ENCODE measurements around the gene PTPRG.
"Not testable (repeated sequence)": the region's sequence is repeated elsewhere in the genome, so short reads cannot be mapped to it uniquely, and the experiment has no call there.

PTPRG gene

DNA sequence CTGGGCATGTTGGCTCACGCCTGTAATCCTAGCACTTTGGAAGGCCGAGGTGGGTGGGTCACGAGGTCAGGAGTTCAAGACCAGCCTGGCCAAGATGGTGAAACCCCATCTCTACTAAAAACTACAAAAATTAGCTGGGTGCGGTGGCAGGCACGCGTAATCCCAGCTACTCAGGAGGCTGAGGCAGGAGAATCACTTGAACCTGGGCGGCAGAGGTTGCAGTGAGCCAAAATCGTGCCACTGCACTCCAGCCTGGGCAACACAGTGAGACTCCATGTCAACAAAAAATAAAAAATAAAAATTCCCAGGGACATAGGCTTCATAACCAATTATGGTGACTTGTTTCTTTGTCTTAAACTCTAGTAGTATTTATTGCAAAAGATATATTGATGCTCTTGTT, 155.3 kb downstream of the PTPRG start:
- not testable (repeated sequence) for DNase-seq

DNA sequence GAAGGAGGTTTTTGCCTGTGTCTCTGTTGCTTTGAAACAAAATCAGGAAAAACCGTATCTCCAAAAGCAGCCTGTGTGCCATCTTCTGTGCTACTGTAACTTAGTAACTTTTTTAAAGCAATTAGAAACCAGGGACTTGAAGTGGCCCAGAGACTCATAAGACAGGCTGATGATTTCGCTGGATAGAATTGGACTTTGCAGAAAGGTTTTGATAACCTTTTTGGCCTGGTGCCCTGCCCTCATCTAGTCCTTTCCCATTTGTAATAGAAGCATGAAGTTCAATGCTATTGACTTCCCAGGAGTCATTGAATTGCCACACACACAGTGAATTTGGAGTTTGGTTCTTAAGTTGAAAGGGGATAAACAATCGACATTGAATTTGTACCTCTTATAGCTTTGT, 157.2 kb downstream of the PTPRG start:
- no peak for DNase-seq

DNA sequence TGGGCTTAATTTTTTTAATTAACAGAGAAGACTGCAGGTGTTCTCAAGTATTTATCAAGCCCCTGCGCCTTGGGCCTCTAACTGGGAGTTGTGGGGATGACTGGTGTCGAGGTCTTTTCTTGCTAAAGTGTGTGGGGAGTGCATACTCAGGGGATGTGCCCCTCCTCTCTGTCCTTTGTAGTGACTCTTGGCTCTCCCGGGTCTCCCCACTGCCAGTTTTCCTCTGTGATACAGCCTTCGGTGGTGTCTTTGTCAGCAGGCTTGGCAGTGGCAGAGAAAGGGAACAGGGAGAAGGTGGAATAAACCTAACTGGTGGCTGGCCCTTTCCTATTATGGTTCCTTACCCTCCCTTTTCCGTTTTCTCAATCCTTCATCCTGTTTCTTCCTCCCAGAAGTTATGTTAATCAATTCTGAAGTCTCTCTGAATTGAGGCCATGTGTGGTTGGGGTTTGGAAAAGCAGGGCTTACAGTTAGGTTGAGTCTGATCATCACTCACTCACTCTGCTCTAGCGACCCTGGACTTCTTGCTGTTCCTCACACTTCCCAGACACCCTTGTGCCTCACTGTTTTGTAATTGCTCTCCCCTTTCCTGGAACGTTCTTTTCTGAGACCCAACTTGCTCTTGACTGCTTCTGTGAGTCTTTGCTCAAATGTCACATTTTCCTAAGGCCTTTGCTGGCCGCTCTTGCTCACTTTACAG, 158.1 kb downstream of the PTPRG start:
- peak in 7 of 58 donors; percentile 1 to 17 (median 2) for DNase-seq

DNA sequence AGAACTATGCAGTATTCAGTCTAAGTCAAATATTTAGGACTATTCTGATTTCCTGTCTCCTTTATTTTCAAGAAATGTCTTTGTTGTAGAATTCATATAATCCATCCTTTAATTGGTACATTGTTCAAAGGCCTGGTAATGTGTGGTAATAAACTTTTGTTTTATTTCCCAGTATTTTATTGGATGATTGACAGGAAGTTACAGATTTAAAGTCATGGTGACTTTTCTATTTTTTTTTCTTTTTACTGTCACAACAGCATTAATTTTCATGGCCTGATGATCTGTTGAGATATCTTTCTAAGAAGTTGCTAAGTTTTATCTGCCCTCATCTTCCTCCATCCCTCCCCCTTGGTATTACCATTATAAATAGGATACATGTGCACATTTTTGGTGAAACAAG, 161.7 kb downstream of the PTPRG start:
- DNase-seq = no peak

DNA sequence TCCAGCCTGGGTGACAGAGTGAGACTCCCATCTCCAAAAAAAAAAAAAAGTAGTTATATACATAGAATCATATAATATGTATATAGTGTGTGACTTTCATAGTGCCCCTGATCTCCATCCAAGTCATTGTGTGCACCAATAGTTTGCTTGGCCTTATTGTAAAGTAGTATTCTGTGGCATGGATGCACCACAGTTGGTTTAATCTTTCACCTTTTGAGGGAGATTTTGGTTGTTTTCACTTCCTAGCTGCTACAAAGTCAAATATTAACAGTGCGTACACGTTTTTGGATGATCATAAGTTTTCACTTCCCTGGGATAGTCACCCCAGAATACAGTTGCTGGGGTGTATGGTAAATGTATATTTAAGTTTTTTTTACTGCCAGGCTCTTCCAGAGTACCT, 162.8 kb downstream of the PTPRG start:
- no peak for DNase-seq

DNA sequence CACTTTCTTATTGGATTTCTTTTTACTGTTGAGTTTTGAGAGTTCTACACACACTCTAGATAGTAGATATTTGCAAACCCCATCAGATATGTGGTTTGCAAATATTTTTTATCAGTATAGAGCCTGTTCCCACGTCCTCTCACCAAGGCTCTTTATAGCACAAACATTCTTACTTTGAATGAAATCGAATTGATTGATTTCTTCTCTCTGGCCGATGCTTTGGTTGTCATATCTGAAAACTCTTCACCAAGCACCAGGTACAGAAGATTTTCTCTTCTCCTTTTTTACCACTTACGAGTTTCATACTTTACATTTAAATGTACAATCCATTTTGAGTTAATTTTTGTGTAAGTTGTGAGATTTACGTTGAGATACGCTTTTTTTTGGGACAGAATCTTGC, 163.4 kb downstream of the PTPRG start:
- DNase-seq = no peak

DNA sequence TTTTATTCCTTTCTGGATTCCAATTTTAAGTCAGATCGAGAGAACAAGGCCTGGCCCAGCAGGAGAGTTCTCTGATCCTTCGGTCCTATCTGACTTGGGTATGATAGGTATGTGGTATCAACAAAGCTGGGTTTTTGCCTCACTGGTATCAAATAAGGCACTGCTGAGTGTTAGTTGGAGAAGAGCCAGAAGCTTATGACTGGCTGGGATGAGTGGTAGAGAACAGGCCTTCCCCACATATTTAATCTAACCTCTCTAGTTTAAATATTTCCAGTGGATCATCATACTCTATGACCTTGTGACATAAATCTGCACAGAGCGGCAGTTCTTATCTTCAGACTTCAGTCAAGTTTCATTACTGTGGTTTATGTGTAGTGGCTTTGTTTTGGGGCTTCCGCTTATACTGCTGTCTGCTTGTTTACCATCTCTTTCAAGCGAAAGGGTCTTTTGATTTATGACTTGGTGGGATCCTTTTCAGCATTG, 164.5 kb downstream of the PTPRG start:
- DNase-seq = no peak

DNA sequence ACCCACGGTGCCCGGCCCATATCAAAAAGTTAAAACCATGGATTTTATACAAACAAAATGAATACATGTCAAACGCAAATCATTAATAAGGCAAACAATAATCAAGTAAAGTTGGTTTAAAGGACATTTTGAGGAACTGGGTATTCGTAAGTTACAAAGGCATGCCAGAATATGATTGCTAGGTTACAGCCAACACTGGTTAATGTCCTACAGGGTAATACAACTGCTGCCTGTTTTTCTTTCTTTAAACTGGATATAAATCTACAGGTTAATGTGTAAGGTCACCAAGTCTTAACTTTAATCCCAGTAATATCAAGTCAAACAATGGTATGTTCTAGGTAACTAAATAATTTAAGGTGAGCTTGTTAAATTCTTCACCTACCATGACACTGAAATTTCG, 166.1 kb downstream of the PTPRG start:
- DNase-seq = no peak

DNA sequence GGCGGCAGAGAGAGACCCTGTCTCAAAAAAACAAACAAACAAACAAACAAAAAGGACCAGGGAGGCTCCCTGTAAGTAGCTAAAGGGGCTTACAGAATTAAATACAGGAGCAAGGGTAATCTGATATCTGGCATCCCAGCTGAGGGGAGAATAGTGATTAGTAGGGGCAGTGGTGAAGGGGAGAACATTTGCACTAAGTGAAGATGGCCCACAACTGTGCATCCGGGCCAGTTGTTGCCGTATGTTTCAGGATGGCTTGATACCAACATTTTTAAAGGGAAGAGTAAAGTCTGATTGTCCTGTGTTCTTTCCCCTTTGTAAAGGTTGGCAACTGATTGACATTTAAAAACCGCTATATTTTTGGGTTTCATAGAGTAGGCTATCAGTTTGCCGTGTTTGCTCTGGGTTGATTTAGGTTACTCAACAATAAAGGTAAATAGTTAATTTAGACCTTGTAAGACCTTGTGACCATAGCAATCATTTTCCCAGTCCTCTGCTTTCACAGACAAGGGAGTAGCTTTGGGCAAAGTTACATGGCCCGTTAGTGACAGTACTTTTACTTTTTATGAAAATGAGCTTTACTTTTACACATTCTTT, 167.8 kb downstream of the PTPRG start:
- DNase-seq = no peak

DNA sequence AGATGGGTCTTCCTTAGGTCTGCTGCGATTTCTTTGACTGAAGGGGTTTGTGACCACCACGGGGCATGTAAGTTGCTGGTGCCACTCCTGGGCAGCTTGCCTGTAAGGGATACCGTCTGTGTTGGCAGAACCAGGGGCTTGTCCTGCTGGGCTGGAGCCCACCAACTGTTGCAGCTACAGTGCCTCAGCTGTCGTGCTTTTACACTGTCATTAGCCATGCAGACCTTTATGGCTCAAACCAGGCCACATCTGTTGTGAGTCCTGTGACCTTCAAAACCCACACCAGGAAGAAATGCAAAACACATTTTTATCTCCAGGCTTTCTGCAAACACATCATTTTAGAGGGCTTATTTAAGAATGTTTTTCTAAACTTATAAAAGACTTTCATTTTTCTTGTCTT, 168.7 kb downstream of the PTPRG start:
- DNase-seq = peak in 1 of 58 donors; percentile 1

DNA sequence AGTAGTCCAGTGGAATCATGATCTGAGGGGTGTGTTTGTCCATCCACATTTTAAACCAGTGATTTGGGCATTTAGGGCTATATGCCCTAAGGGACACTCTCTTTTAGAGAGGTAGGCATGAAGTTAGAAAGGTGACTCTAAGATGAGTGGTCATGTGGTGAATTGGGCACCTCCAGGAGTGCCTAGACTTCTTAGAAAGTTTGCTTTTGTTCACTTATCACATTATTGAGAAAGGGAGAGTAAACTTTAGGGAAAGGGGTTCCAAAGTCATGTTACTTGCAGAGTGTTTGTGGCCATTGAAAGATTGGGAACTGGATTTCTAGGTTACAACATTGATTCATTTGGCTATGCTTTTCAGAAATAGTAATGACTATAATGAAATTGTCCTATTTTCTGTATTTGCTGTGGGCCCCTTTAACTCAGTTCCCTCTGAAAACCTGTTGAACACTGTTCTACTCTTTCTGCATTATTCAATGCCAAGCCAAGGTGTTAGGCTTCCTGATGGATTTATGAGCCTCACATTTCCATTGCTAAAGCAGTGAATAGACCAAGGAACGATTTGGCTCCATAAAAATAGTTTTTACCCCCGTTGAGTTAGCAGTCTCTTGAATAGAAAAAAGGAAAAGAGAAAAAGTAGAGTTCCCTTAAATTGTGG, 169.3 kb downstream of the PTPRG start:
- no peak for DNase-seq

DNA sequence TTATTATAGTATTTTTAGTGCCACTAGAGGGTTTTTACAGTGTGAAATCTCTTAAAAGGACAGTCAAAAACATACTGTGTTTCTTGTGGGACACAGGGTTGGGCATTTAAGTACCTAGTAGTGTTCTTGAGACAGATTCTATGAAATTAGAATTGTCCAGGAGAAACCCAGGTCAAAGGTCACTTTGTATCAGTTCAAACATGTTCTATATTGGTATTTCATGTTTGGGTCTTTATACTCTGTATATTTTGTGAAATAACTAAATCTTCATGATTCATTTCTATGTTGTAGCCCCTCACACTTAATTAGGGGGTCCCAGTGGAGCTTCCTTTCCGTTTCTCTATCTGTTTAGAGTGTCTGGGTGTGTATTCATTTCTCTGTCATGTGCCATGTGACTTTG, 171.6 kb downstream of the PTPRG start:
- DNase-seq = no peak

DNA sequence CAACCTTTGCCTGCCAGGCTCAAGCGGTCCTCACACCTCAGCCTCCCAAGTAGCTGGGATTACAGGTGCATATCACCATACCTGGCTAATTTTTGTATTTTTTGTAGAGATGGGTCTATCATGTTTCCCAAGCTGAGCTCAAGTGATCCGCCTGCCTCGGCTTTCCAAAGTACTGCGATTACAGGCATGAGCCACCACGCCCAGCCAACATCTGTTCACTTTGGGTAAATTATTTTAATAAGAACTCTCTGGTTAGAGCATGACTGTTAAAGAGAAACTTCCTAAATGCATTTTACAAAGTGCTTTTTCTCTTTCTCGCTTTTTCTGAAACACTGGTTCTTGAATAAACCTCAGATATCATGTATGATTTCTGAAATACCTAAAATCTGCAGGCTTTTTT, 172.5 kb downstream of the PTPRG start:
- peak in 1 of 58 donors; percentile 4 for DNase-seq

DNA sequence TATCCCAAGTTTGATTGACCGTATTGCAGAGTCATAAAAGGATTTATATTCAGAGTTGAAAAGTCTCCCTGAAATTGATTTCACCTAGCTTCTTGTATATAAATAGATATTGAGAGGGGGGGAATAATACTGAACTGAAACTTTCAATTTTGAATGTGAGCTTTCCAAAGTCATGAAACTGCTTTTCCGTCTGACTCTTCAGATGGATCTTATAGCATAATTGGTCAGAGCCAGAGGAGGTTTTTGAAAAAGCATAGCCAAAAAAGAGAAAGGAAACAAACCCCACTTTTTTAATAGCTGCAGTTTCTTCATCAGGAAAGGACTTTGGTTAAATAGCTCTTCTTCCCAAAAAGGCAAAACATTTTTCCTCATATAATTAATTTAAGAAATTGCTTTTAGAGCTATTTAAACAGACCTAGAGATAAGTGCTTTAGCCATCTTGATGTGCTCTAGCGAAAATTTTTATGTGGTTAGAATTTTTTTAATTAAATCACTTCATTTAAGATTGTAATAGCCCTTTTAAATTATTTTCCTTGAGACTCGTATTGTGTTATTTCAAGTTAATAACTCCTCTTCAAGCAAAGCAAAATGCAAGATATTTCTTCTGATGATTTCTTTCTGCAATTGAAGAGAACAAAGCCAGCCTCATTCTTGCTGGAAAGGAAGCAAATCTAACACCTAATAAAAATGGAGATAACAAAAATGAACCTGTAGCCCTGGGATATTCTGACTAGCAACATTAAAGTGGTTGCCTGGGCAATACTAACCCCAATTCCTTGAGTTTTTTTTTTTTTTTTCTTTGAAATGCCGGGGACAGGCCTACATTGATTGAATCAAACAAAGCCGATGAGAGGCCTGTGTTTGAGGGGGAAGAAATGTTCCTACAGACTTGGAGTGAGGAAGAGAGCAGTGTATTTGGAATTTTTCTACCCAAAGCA, 173.6 kb downstream of the PTPRG start:
- no peak for DNase-seq

DNA sequence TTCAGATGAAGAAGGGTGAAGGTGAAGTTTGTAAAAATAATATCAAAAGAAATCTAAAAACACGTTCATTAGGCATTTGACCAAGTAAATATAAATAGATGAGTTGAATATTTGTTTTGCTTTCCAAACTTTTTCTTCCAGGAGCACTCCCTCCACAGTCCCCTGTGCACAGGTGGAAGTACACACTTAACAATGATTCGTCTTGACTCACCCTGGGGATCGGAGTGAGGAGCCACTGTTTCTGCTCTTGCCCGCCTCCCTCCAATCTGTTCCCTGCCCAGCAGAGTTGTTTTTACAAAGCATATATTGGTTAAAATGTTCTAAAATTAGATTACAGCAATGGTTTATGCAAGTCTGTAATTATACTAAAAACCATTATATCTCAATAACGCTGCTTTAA, 175.1 kb downstream of the PTPRG start:
- no peak for DNase-seq

DNA sequence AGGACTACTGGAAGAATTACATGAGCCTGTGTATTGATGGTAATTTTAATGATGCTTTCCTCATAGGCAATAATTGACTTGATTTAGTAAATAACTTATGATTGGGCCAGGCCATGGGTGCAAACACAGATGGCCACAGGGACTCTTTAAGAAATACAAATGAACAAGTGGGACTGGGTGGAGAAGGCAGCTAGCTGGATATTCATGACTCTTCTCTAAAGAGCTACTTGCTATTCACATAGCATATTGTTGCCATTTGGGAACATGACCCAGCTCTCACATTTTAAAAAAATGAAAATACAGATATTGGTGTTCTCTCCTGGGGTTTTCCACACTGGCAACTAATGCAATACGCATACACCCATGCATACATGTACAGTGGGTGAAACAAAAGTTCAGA, 178.3 kb downstream of the PTPRG start:
- DNase-seq = no peak

DNA sequence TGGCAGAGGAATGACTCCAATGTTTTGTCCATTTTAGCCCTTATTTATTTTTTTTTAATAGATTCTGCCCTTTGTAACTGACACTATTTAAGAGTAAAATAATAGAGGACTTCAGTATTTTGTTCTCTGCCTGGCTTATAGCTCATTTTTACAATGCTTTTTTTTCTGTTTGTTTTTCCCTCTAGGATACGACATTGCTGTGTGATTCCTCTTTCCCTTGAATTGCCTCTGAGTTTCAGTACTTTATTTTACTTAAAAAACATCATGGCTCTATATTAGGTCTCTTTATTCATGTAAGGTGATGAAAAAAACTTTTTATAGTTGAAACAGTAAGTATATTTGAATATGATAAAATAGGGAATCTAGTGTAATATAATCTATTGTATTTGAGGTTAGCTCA, 179.1 kb downstream of the PTPRG start:
- DNase-seq = no peak

DNA sequence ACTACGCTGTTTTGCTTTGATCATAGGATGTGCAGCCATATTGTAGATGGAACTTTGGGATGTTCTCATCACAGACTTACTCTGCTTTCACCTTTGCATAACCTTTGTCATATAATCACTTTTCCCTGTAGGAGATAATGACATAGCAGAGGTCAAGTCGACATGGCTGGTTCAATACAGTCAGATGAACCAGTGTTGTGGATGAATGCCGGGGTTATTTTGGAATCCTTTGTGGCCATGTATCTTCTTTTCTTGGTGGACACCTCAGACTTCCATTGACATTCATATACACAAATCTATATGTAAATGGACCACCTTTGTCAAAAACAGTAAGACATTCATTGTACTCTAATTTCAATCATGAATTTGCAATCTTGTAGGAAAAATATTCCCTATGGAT, 180.2 kb downstream of the PTPRG start:
- DNase-seq = no peak

DNA sequence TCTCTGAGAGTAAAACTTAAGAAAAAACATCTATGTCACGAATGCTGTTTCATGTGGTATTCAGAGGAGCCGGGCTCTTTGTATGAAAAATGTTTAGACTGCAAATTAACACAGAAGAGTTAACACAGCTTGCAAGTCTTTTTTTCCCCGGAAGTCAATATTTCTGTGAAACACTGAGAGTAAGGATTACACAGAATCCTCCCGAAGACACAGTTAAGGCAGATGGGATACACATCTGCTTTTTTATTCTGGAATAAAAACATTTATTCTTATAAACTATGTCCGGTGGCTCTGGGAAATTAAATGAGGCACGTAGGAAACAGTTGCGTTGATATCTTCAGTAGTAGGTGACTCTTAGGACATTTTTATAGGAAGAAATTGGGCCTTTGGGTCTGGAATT, 180.6 kb downstream of the PTPRG start:
- no peak for DNase-seq

DNA sequence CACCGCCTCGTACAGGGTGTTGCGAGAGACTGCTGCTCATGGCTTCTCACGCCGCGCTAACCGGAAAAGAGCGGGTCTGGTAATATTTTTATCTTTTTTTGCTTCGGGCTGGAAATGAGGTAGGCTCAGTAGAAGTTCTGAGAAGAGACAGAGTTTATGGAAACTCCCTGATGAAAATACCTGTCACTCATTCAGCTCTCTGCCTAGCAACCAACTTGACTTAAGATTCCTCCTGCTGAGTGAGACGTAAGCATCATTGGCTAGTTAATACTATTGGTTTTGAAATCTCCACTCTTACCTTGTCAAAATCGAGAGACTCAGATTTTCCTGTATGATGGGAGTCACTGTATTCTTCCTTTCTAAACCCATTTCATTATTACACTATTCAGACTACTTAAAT, 181.7 kb downstream of the PTPRG start:
- no peak for DNase-seq

DNA sequence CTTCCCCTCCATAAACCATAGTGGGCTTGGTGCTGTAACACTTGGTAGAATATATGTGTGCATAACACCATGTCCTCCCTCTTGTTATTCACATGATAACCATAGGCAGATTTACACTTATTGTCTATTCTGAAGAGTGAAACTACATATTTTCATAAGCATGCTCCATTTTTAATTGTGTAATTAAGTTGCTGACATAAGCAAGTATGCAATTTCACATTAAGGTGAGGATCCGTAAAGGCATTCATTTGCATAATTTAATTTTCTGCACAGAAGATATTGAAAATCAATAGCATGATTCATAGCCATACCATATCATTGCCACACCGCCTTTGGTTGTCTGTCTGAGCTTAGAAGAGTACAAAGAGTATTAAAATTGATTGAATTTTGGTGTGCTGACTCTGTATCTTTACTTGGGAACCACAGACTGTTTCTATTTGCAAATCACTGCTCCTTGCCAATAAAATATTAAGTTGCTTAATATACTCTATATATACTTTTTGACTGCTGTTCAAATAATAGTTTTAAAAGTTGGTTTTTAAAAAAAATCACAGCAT, 182.4 kb downstream of the PTPRG start:
- DNase-seq = no peak

All from anterior cingulate cortex (tissue), 58 donors.